ENCODE data around the gene RABGGTB.

RABGGTB gene

GRCh38 chr1:75786901-75787493, 941 bp downstream of the RABGGTB start:
- TF ChIP-seq REST (IDR thresholded peaks at IDR 0.05; ENCODE audit: insufficient read depth in 1 of 2, low read depth in 2 of 2, low read length in 2 of 2) (no peak), TAF1 (IDR thresholded peaks at IDR 0.05; ENCODE audit: borderline replicate concordance, insufficient read depth, low read length) (no peak), FOXP2 (optimal IDR thresholded peaks at IDR 0.05; ENCODE audit: borderline replicate concordance, extremely low read depth, extremely low read length, insufficient read depth) (no peak), POLR2AphosphoS5 (IDR thresholded peaks at IDR 0.05; ENCODE audit: low read depth, low read length) (no peak), SIN3A (IDR thresholded peaks at IDR 0.05; ENCODE audit: borderline replicate concordance, insufficient read depth, low read length) (no peak)

- 0 out of 2 replicates have a peak, but pooled peaks have one; percentile 54 for TF ChIP-seq SIN3A (IDR thresholded peaks at IDR 0.05; ENCODE audit: borderline replicate concordance, insufficient read depth, low read length)
- TF ChIP-seq TAF1 (IDR thresholded peaks at IDR 0.05; ENCODE audit: borderline replicate concordance, insufficient read depth, low read length) = peak; percentile 7; the same call in 1 of the 2 replicates
- TF ChIP-seq FOXP2 (optimal IDR thresholded peaks at IDR 0.05; ENCODE audit: borderline replicate concordance, extremely low read depth, extremely low read length, insufficient read depth) = no peak
- TF ChIP-seq POLR2AphosphoS5 (IDR thresholded peaks at IDR 0.05; ENCODE audit: low read depth, low read length) = peak; percentile 34; the same call in 1 of the 2 replicates
- TF ChIP-seq REST (IDR thresholded peaks at IDR 0.05; ENCODE audit: insufficient read depth in 1 of 2, low read depth in 2 of 2, low read length in 2 of 2) = no peak
Measured at GRCh38 chr1:75787524-75787923, 1.5 kb downstream of the RABGGTB start.

- peak; percentile 57; the same call in 1 of the 2 replicates for TF ChIP-seq POLR2AphosphoS5 (IDR thresholded peaks at IDR 0.05; ENCODE audit: low read depth, low read length)
- TF ChIP-seq SIN3A (IDR thresholded peaks at IDR 0.05; ENCODE audit: borderline replicate concordance, insufficient read depth, low read length) = no peak
Measured at GRCh38 chr1:75789988-75790387, 3.9 kb downstream of the RABGGTB start.

GRCh38 chr1:75791022-75791421, 5.0 kb downstream of the RABGGTB start:
- TF ChIP-seq POLR2AphosphoS5 (IDR thresholded peaks at IDR 0.05; ENCODE audit: low read depth, low read length) = no peak
- no peak for TF ChIP-seq FOXP2 (optimal IDR thresholded peaks at IDR 0.05; ENCODE audit: borderline replicate concordance, extremely low read depth, extremely low read length, insufficient read depth)
- TF ChIP-seq REST (IDR thresholded peaks at IDR 0.05; ENCODE audit: insufficient read depth in 1 of 2, low read depth in 2 of 2, low read length in 2 of 2) = no peak
- TF ChIP-seq TAF1 (IDR thresholded peaks at IDR 0.05; ENCODE audit: borderline replicate concordance, insufficient read depth, low read length) = no peak
- TF ChIP-seq SIN3A (IDR thresholded peaks at IDR 0.05; ENCODE audit: borderline replicate concordance, insufficient read depth, low read length) = no peak

- TF ChIP-seq POLR2AphosphoS5 (IDR thresholded peaks at IDR 0.05; ENCODE audit: low read depth, low read length) (peak; percentile 42; the same call in 1 of the 2 replicates), TAF1 (IDR thresholded peaks at IDR 0.05; ENCODE audit: borderline replicate concordance, insufficient read depth, low read length) (no peak), FOXP2 (optimal IDR thresholded peaks at IDR 0.05; ENCODE audit: borderline replicate concordance, extremely low read depth, extremely low read length, insufficient read depth) (no peak), SIN3A (IDR thresholded peaks at IDR 0.05; ENCODE audit: borderline replicate concordance, insufficient read depth, low read length) (no peak)
Measured at GRCh38 chr1:75792091-75792490, 6.0 kb downstream of the RABGGTB start.

GRCh38 chr1:75794382-75794781, 8.3 kb downstream of the RABGGTB start:
- no peak for TF ChIP-seq TAF1 (IDR thresholded peaks at IDR 0.05; ENCODE audit: borderline replicate concordance, insufficient read depth, low read length)
- TF ChIP-seq FOXP2 (optimal IDR thresholded peaks at IDR 0.05; ENCODE audit: borderline replicate concordance, extremely low read depth, extremely low read length, insufficient read depth) = no peak
- TF ChIP-seq POLR2AphosphoS5 (IDR thresholded peaks at IDR 0.05; ENCODE audit: low read depth, low read length) = no peak
- TF ChIP-seq REST (IDR thresholded peaks at IDR 0.05; ENCODE audit: insufficient read depth in 1 of 2, low read depth in 2 of 2, low read length in 2 of 2) = no peak
- no peak for TF ChIP-seq SIN3A (IDR thresholded peaks at IDR 0.05; ENCODE audit: borderline replicate concordance, insufficient read depth, low read length)

Data from PFSK-1 (cell line).